ENCODE data around the gene PTPRM.

PTPRM gene

DNA sequence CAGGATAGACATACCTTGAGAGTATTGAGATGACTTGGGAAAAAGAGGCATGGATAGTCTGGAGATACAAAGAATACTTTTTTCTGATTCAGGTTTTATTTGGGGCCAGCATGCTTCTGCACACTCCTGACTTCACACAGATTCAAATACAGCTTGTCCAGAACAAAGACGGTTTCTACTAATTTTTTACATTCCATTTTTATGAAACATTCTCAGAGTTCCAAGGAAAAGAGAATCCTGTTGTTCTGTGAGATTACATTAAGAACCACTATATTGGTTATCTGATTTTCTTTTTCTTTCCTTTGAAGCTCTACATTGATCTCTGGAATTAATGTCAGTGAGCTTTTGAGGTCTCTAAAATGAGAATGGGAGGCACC, 41.0 kb downstream of the PTPRM start:
- no peak overlapping the region for H3K9ac ChIP-seq (ENCODE audit: low read depth, low read length, poor library complexity, severe bottlenecking)
- H2AFZ ChIP-seq (ENCODE audit: low read length) = no peak overlapping the region
- no peaks in the 10 kb centered on the region for H3K9me2 ChIP-seq (replicated peaks; ENCODE audit: low read depth, low read length)
- H3K4me1 ChIP-seq (ENCODE audit: insufficient read depth, low read length, poor library complexity, severe bottlenecking) = no peaks in the 10 kb centered on the region
- H3K9me3 ChIP-seq (ENCODE audit: insufficient read depth, low read depth, low read length) = no peaks in the 10 kb centered on the region
- H3K79me2 ChIP-seq (ENCODE audit: insufficient read depth, low read length) = no peaks in the 10 kb centered on the region
- H3K4me2 ChIP-seq (ENCODE audit: low read depth, low read length, poor library complexity, severe bottlenecking) = no peak overlapping the region
- TF ChIP-seq EZH2phosphoT487 (IDR thresholded peaks at IDR 0.05; ENCODE audit: borderline replicate concordance) = no peak
- TF ChIP-seq, protein P1, sequence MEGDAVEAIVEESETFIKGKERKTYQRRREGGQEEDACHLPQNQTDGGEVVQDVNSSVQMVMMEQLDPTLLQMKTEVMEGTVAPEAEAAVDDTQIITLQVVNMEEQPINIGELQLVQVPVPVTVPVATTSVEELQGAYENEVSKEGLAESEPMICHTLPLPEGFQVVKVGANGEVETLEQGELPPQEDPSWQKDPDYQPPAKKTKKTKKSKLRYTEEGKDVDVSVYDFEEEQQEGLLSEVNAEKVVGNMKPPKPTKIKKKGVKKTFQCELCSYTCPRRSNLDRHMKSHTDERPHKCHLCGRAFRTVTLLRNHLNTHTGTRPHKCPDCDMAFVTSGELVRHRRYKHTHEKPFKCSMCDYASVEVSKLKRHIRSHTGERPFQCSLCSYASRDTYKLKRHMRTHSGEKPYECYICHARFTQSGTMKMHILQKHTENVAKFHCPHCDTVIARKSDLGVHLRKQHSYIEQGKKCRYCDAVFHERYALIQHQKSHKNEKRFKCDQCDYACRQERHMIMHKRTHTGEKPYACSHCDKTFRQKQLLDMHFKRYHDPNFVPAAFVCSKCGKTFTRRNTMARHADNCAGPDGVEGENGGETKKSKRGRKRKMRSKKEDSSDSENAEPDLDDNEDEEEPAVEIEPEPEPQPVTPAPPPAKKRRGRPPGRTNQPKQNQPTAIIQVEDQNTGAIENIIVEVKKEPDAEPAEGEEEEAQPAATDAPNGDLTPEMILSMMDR (conservative IDR thresholded peaks at IDR 0.05; ENCODE audit: low read length) = no peak
- H3F3A ChIP-seq (ENCODE audit: low read depth) = no peaks in the 10 kb centered on the region
- no peak overlapping the region for H3K4me3 ChIP-seq (ENCODE audit: low read length, poor library complexity, severe bottlenecking)
- H4K20me1 ChIP-seq (ENCODE audit: insufficient read depth, low read length, poor library complexity, severe bottlenecking) = no peaks in the 10 kb centered on the region
- H3K27me3 ChIP-seq (ENCODE audit: insufficient read depth, low read length, poor library complexity, severe bottlenecking) = no peaks in the 10 kb centered on the region
- H3K36me3 ChIP-seq (ENCODE audit: insufficient read depth, low read length) = no peaks in the 10 kb centered on the region

DNA sequence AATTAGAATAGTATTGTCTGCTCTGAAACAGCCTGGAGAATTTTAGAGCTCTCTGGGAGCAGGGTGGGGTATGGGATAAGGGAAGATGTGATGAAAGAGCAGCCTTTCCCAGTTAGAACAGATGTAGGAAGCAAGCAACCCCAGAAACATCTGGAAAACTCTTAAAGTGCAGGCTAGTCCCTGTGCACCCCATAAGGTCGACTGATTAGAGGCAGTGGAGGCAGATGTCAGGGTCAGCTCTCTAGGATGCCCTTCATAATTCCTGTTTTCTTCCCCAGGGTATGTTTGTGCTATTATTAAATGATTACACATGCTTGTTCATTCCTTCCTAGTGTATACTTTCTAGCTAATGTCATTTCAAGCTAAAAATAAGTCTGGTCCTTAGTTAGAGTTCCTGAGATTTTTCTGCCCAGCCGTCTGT, 41.7 kb downstream of the PTPRM start:
- no peaks in the 10 kb centered on the region for H4K20me1 ChIP-seq (ENCODE audit: insufficient read depth, low read length, poor library complexity, severe bottlenecking)
- H2AFZ ChIP-seq (ENCODE audit: low read length) = no peak overlapping the region
- H3K79me2 ChIP-seq (ENCODE audit: insufficient read depth, low read length) = no peaks in the 10 kb centered on the region
- H3F3A ChIP-seq (ENCODE audit: low read depth) = no peaks in the 10 kb centered on the region
- no peaks in the 10 kb centered on the region for H3K4me1 ChIP-seq (ENCODE audit: insufficient read depth, low read length, poor library complexity, severe bottlenecking)
- H3K4me2 ChIP-seq (ENCODE audit: low read depth, low read length, poor library complexity, severe bottlenecking) = no peak overlapping the region
- H3K9ac ChIP-seq (ENCODE audit: low read depth, low read length, poor library complexity, severe bottlenecking) = no peak overlapping the region
- no peak overlapping the region for H3K4me3 ChIP-seq (ENCODE audit: low read length, poor library complexity, severe bottlenecking)
- TF ChIP-seq, protein P1 (conservative IDR thresholded peaks at IDR 0.05; ENCODE audit: low read length) = no peak
- TF ChIP-seq EZH2phosphoT487 (IDR thresholded peaks at IDR 0.05; ENCODE audit: borderline replicate concordance) = no peak
- H3K27me3 ChIP-seq (ENCODE audit: insufficient read depth, low read length, poor library complexity, severe bottlenecking) = no peaks in the 10 kb centered on the region
- H3K9me2 ChIP-seq (replicated peaks; ENCODE audit: low read depth, low read length) = no peaks in the 10 kb centered on the region
- H3K36me3 ChIP-seq (ENCODE audit: insufficient read depth, low read length) = no peaks in the 10 kb centered on the region
- H3K9me3 ChIP-seq (ENCODE audit: insufficient read depth, low read depth, low read length) = no peaks in the 10 kb centered on the region

DNA sequence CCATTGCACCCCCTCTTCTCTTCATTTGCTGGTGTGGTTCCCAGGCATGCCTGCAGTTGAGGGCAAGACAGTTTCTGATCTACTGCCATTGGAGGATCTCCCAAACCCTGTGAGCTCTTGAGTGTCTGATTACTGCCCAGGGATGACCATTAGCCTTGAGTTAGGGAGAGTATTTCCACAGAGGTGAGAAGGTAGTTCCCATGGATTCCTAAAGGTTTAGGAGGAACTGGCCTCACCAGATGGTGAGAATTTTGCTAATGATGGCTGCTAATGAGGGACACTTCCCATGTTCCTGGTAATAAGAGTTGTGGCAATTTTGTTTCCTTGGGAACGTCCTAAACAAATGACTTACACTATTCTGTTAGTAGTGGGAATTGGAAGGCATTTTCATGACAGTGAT, 42.5 kb downstream of the PTPRM start:
- Histone ChIP-seq H3K36me3 (ENCODE audit: insufficient read depth, low read length) (no peaks in the 10 kb centered on the region), H3K9me3 (ENCODE audit: insufficient read depth, low read depth, low read length) (no peaks in the 10 kb centered on the region), H3K4me3 (ENCODE audit: low read length, poor library complexity, severe bottlenecking) (no peak overlapping the region), H4K20me1 (ENCODE audit: insufficient read depth, low read length, poor library complexity, severe bottlenecking) (no peaks in the 10 kb centered on the region), H3K9ac (ENCODE audit: low read depth, low read length, poor library complexity, severe bottlenecking) (no peak overlapping the region), H3K4me2 (ENCODE audit: low read depth, low read length, poor library complexity, severe bottlenecking) (no peak overlapping the region), H3F3A (ENCODE audit: low read depth) (no peaks in the 10 kb centered on the region), H3K9me2 (replicated peaks; ENCODE audit: low read depth, low read length) (no peaks in the 10 kb centered on the region), H3K4me1 (ENCODE audit: insufficient read depth, low read length, poor library complexity, severe bottlenecking) (no peaks in the 10 kb centered on the region), H3K27me3 (ENCODE audit: insufficient read depth, low read length, poor library complexity, severe bottlenecking) (no peaks in the 10 kb centered on the region), H3K79me2 (ENCODE audit: insufficient read depth, low read length) (no peaks in the 10 kb centered on the region), H2AFZ (ENCODE audit: low read length) (no peak overlapping the region)
- no peak for TF ChIP-seq EZH2phosphoT487 (IDR thresholded peaks at IDR 0.05; ENCODE audit: borderline replicate concordance)
- TF ChIP-seq, protein P1 (conservative IDR thresholded peaks at IDR 0.05; ENCODE audit: low read length) = no peak

All from Loucy (cell line).